ENCODE measurements around the gene ARF6. TPM values are rescaled to one million over a fixed set of nuclear protein-coding genes. Genes with fewer than 3 reads are reported as not detected.
"Not testable (repeated sequence)": the region's sequence is repeated elsewhere in the genome, so short reads cannot be mapped to it uniquely, and the experiment has no call there.

The ARF6 gene
- total RNA-seq, 1 experiment from 2014 or later, result 74.2 TPM

GRCh38 chr14:49886523-49886922 is 6.4 kb upstream of the ARF6 start:
- Mint-ChIP-seq H3K36me3 (ENCODE audit: insufficient read depth, unreplicated experiment) (no peaks in the 10 kb centered on the region), H3K27me3 (ENCODE audit: unreplicated experiment) (no peaks in the 10 kb centered on the region), H3K9me3 (ENCODE audit: low read depth, unreplicated experiment) (no peaks in the 10 kb centered on the region), H3K4me3 (ENCODE audit: low read depth, unreplicated experiment) (no peak overlapping the region), H3K4me1 (ENCODE audit: low read depth, unreplicated experiment) (no peaks in the 10 kb centered on the region), H3K27ac (ENCODE audit: unreplicated experiment) (no peak overlapping the region)
- CTCF ChIA-PET, result no interaction called here
- intact Hi-C loops (cut with micrococcal nuclease; ENCODE audit: unreplicated experiment), result no loop called here
- TF ChIP-seq CTCF (IDR thresholded peaks at IDR 0.05; ENCODE audit: unreplicated experiment), result no peak
- BruUV-seq (replicated peaks), result no TSS peak
- DNase-seq, result no peak

- H3K4me1 Mint-ChIP-seq (ENCODE audit: low read depth, unreplicated experiment), result no peaks in the 10 kb centered on the region
- no peak for DNase-seq
- TF ChIP-seq CTCF (IDR thresholded peaks at IDR 0.05; ENCODE audit: unreplicated experiment), result no peak
- BruUV-seq (replicated peaks), result no TSS peak
- no peaks in the 10 kb centered on the region for H3K27me3 Mint-ChIP-seq (ENCODE audit: unreplicated experiment)
- H3K27ac Mint-ChIP-seq (ENCODE audit: unreplicated experiment), result no peak overlapping the region
- intact Hi-C loops (cut with micrococcal nuclease; ENCODE audit: unreplicated experiment), result no loop called here
- peaks cover 13% of the 10 kb centered on the region for H3K36me3 Mint-ChIP-seq (ENCODE audit: insufficient read depth, unreplicated experiment)
- CTCF ChIA-PET, result interaction anchor here (0.8 to 1.3 kb wide), 2 partner anchors 26 to 84 kb away, joined by 4 to 6 read pairs; no protein-coding TSS in a partner anchor
- no peaks in the 10 kb centered on the region for H3K9me3 Mint-ChIP-seq (ENCODE audit: low read depth, unreplicated experiment)
- no peak overlapping the region for H3K4me3 Mint-ChIP-seq (ENCODE audit: low read depth, unreplicated experiment)
These were observed 4.6 kb upstream of the ARF6 start for GRCh38 chr14:49888293-49888692.

- TF ChIP-seq CTCF (IDR thresholded peaks at IDR 0.05; ENCODE audit: unreplicated experiment), result no peak
- Mint-ChIP-seq H3K27me3 (ENCODE audit: unreplicated experiment) (no peaks in the 10 kb centered on the region), H3K4me1 (ENCODE audit: low read depth, unreplicated experiment) (no peaks in the 10 kb centered on the region), H3K9me3 (ENCODE audit: low read depth, unreplicated experiment) (no peaks in the 10 kb centered on the region), H3K36me3 (ENCODE audit: insufficient read depth, unreplicated experiment) (peaks cover 53% of the 10 kb centered on the region), H3K27ac (ENCODE audit: unreplicated experiment) (peak overlapping the region; percentile 97), H3K4me3 (ENCODE audit: low read depth, unreplicated experiment) (peak overlapping the region; percentile 87)
- intact Hi-C loops (cut with micrococcal nuclease; ENCODE audit: unreplicated experiment), result loop anchor here (2.0 kb wide), 2 partner anchors 23 to 55 kb away; no protein-coding TSS in a partner anchor
- DNase-seq, result no peak
- TSS peak; percentile 83 for BruUV-seq (replicated peaks)
- CTCF ChIA-PET, result interaction anchor here (0.5 to 1.0 kb wide), 8 partner anchors 12 to 83 kb away, joined by 3 to 8 read pairs (median 4); partner anchors contain the start of gene NEMF
These were observed 614 bp upstream of the ARF6 start for GRCh38 chr14:49892301-49892635.

- Mint-ChIP-seq H3K27me3 (ENCODE audit: unreplicated experiment) (no peaks in the 10 kb centered on the region), H3K27ac (ENCODE audit: unreplicated experiment) (peak overlapping the region; percentile 97), H3K9me3 (ENCODE audit: low read depth, unreplicated experiment) (no peaks in the 10 kb centered on the region), H3K4me3 (ENCODE audit: low read depth, unreplicated experiment) (peak overlapping the region; percentile 87), H3K36me3 (ENCODE audit: insufficient read depth, unreplicated experiment) (peaks cover 62% of the 10 kb centered on the region), H3K4me1 (ENCODE audit: low read depth, unreplicated experiment) (peaks cover 10% of the 10 kb centered on the region)
- intact Hi-C loops (cut with micrococcal nuclease; ENCODE audit: unreplicated experiment), result loop anchor here (2.0 kb wide), 2 partner anchors 25 to 53 kb away; no protein-coding TSS in a partner anchor
- peak; percentile 63 for DNase-seq
- no peak for TF ChIP-seq CTCF (IDR thresholded peaks at IDR 0.05; ENCODE audit: unreplicated experiment)
- BruUV-seq (replicated peaks), result TSS peak; percentile 76
- CTCF ChIA-PET, result interaction anchor here (1.0 kb wide), 1 partner anchor 77 kb away, joined by 3 read pairs; no protein-coding TSS in a partner anchor
These were observed 679 bp downstream of the ARF6 start for GRCh38 chr14:49893309-49894213.

- H3K9me3 Mint-ChIP-seq (ENCODE audit: low read depth, unreplicated experiment); CTCF ChIA-PET; BruUV-seq (replicated peaks); H3K27me3 Mint-ChIP-seq (ENCODE audit: unreplicated experiment); DNase-seq: not testable (repeated sequence)
- Mint-ChIP-seq H3K36me3 (ENCODE audit: insufficient read depth, unreplicated experiment) (peaks cover 70% of the 10 kb centered on the region), H3K4me3 (ENCODE audit: low read depth, unreplicated experiment) (peak overlapping the region; percentile 87), H3K27ac (ENCODE audit: unreplicated experiment) (peak overlapping the region; percentile 97), H3K4me1 (ENCODE audit: low read depth, unreplicated experiment) (peaks cover 13% of the 10 kb centered on the region)
- intact Hi-C loops (cut with micrococcal nuclease; ENCODE audit: unreplicated experiment), result loop anchor here (5.0 kb wide), 2 partner anchors 168 to 208 kb away; no protein-coding TSS in a partner anchor
These were observed 1.6 kb downstream of the ARF6 start for GRCh38 chr14:49894214-49895107.

Measured in Calu3 (cell line).